CD14-positive monocyte (primary cell): Measurements from ENCODE around the gene SLC2A4RG. TPM values are rescaled to one million over a fixed set of nuclear protein-coding genes. Genes with fewer than 3 reads are reported as not detected.

Experiments used
- DNase-seq, 3 donors: peaks; one replicate each; pipeline ENCODE4 v3.0.0-alpha.2; 2011 to 2022
- H2AFZ ChIP-seq: 2 replicates; pipeline ENCODE4 v1.6.0; 2012; ENCODE audit warnings: mild to moderate bottlenecking, low read depth, low read length, inconsistent platforms; ENCODE audit not compliant: insufficient read depth, poor library complexity, severe bottlenecking
- H3K27ac ChIP-seq, 2 donors: 1 replicate in 1 of 2; 2 replicates in 1 of 2; pipeline ENCODE4 v1.5.1; 2012 to 2013; ENCODE audit warnings: low read length in 2 of 2, control low read depth in 1 of 2, inconsistent platforms in 1 of 2, low read depth in 1 of 2, mild to moderate bottlenecking in 1 of 2
- H3K27me3 ChIP-seq, 2 donors: one replicate each; pipeline versions ENCODE4 v1.6.0 to v1.6.1; 2011 to 2013; ENCODE audit warnings: low read length in 2 of 2; ENCODE audit not compliant: control insufficient read depth in 2 of 2, insufficient read depth in 2 of 2
- H3K36me3 ChIP-seq, 2 donors: replicated peaks in 1 of 2; 1 replicate in 1 of 2; 2 replicates in 1 of 2; pipeline versions ENCODE4 v1.5.1 to v1.6.1; 2012 to 2013; ENCODE audit warnings: low read length in 2 of 2, control low read depth in 1 of 2, inconsistent platforms in 1 of 2, mild to moderate bottlenecking in 1 of 2; ENCODE audit not compliant: insufficient read depth in 2 of 2, control insufficient read depth in 1 of 2
- H3K4me1 ChIP-seq, 2 donors: 1 replicate in 1 of 2; 2 replicates in 1 of 2; pipeline versions ENCODE4 v1.5.1 to v1.6.1; 2012 to 2013; ENCODE audit warnings: low read length in 2 of 2, control low read depth in 1 of 2, inconsistent platforms in 1 of 2, mild to moderate bottlenecking in 1 of 2, moderate library complexity in 1 of 2; ENCODE audit not compliant: insufficient read depth in 2 of 2, control insufficient read depth in 1 of 2
- H3K4me2 ChIP-seq: replicated peaks from 2 replicates; pipeline ENCODE3; 2012; ENCODE audit warnings: low read length, moderate library complexity, mild to moderate bottlenecking; ENCODE audit not compliant: poor library complexity, severe bottlenecking; ENCODE audit errors: extremely low read depth
- H3K4me3 ChIP-seq, 3 experiments: fragments of 200-600 bp in 1 of 3; sonication (generic) in 1 of 3; replicated peaks in 1 of 3; 1 replicate in 2 of 3; 2 replicates in 1 of 3; pipeline ENCODE4 v1.5.1; 2011 to 2013; ENCODE audit warnings: low read length in 3 of 3, mild to moderate bottlenecking in 3 of 3, control low read depth in 2 of 3, low read depth in 2 of 3, inconsistent platforms in 1 of 3, moderate library complexity in 1 of 3
- H3K79me2 ChIP-seq: 2 replicates; pipeline ENCODE4 v1.6.0; 2012; ENCODE audit warnings: mild to moderate bottlenecking, control low read depth, inconsistent platforms, low read length, moderate library complexity; ENCODE audit not compliant: insufficient read depth
- H3K9ac ChIP-seq: 2 replicates; pipeline ENCODE4 v1.6.0; 2017; ENCODE audit warnings: low read length, mild to moderate bottlenecking; ENCODE audit not compliant: insufficient read depth, poor library complexity, severe bottlenecking
- H3K9me3 ChIP-seq, 2 donors: replicated peaks in 1 of 2; 1 replicate in 1 of 2; 2 replicates in 1 of 2; pipeline versions ENCODE4 v1.5.1 to v1.6.1; 2012 to 2013; ENCODE audit warnings: low read length in 2 of 2, control low read depth in 1 of 2; ENCODE audit not compliant: control insufficient read depth in 1 of 2, insufficient read depth in 1 of 2
- H4K20me1 ChIP-seq: 2 replicates; pipeline ENCODE4 v1.6.0; 2012; ENCODE audit warnings: mild to moderate bottlenecking, low read length, control low read depth, moderate library complexity; ENCODE audit not compliant: insufficient read depth
- H3K27ac Mint-ChIP-seq, 7 donors: one replicate each; pipeline ENCODE4 v1.8.0; 2020; ENCODE audit warnings: mild to moderate bottlenecking in 7 of 7, mixed read lengths in 7 of 7, moderate library complexity in 6 of 7, inconsistent platforms in 2 of 7
- H3K27me3 Mint-ChIP-seq, 3 donors: one replicate each; pipeline ENCODE4 v1.8.0; 2021 to 2022; ENCODE audit warnings: low read depth in 3 of 3, mild to moderate bottlenecking in 3 of 3, mixed read lengths in 3 of 3, moderate library complexity in 3 of 3, inconsistent platforms in 1 of 3
- H3K36me3 Mint-ChIP-seq, 2 donors: one replicate each; pipeline ENCODE4 v1.8.0; 2020; ENCODE audit warnings: mixed read lengths in 2 of 2, inconsistent platforms in 1 of 2, mild to moderate bottlenecking in 1 of 2
- H3K4me1 Mint-ChIP-seq: one replicate; pipeline ENCODE4 v1.8.0; 2020; ENCODE audit warnings: mild to moderate bottlenecking, mixed read lengths
- H3K4me3 Mint-ChIP-seq, 2 donors: one replicate each; pipeline ENCODE4 v1.8.0; 2020; ENCODE audit warnings: mild to moderate bottlenecking in 2 of 2, mixed read lengths in 2 of 2, moderate library complexity in 1 of 2
- H3K9me3 Mint-ChIP-seq, 7 donors: one replicate each; pipeline ENCODE4 v1.8.0; 2020 to 2022; ENCODE audit warnings: mixed read lengths in 7 of 7, mild to moderate bottlenecking in 6 of 7, moderate library complexity in 6 of 7, inconsistent platforms in 2 of 7
- WGBS: methylation state at CpG from one replicate; pipeline ENCODE4 v1.1.5; 2013; ENCODE audit warnings: missing lambda C conversion rate; ENCODE audit not compliant: insufficient coverage; 5-methylcytosine and 5-hydroxymethylcytosine counted together
- intact Hi-C, 2 donors: fragments of 100-400 bp; cut with micrococcal nuclease; formaldehyde crosslinking; loops; one replicate each; pipeline versions ENCODE4 v1.15.0 to v1.15.1; 2023
- polyA plus RNA-seq, 3 donors: library from polyadenylated mRNA; depleted of rRNA in 1 of 3; unstranded in 2 of 3; stranded (reverse) in 1 of 3; fragments of 300-500 nt in 2 of 3; fragments of >200 nt in 1 of 3; fragmentation: Illumina TruSeq in 2 of 3; gene quantifications; 1 replicate in 2 of 3; 2 replicates in 1 of 3; pipeline ENCODE4 v1.2.3, GENCODE V29; 2012 to 2021
- TF ChIP-seq, protein P1 (sequence below): fragments of 200-600 bp; IDR thresholded peaks from one replicate; pipeline ENCODE4 v1.8.0; 2022; ENCODE audit warnings: antibody characterized with exemption, mild to moderate bottlenecking

The SLC2A4RG gene
- polyA plus RNA-seq, 3 donors, result 0.46 to 21.0 (median 1.5) TPM

DNA sequence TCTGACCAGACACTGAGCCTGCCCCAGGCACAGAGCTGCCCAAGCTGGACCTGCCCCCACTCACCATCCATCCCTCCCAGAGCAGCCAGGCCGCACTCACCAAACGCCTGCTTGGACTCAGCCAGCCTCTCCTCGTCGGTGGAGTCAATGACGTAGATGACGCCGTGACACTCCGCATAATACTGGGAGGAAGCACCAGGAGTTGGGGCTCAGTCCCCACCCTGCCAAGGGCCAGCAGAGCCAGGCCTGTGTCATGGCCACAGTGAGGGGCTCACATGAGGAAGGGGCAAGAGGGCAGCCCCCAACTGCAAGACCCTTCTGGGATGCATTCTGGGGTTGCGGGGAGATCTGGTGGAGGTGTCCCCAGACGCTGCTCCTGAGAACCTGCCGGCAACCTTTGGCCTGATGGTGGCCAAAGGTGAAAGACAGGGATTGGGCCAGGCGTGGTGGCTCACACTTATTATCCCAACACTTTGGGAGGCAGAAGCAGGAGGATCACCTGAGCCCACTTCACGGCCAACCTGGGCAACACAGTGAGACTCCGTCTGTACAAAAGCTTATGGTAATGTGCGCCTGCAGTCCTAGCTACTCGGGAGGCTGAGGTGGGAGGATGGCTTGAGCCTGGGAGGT is 37.4 kb upstream of the SLC2A4RG start:
- Mint-ChIP-seq H3K27ac (no peak overlapping the region), H3K36me3 (peaks cover 26 to 37% of the 10 kb centered on the region in 2 donors), H3K9me3 (no peaks in the 10 kb centered on the region), H3K4me1 (peaks cover 14% of the 10 kb centered on the region), H3K27me3 (peaks cover 2 to 9% (median 3%) of the 10 kb centered on the region in 3 donors), H3K4me3 (no peak overlapping the region)
- intact Hi-C loops, result no loop called here
- peaks cover 27 to 29% of the 10 kb centered on the region in 2 donors for H3K36me3 ChIP-seq
- no peak overlapping the region for H3K9ac ChIP-seq
- H2AFZ ChIP-seq, result no peak overlapping the region
- no peak overlapping the region for H3K4me2 ChIP-seq
- peaks cover 59% of the 10 kb centered on the region for H4K20me1 ChIP-seq
- H3K27ac ChIP-seq, result no peak overlapping the region
- peaks cover 13 to 14% of the 10 kb centered on the region in 2 donors for H3K4me1 ChIP-seq
- TF ChIP-seq, protein P1, sequence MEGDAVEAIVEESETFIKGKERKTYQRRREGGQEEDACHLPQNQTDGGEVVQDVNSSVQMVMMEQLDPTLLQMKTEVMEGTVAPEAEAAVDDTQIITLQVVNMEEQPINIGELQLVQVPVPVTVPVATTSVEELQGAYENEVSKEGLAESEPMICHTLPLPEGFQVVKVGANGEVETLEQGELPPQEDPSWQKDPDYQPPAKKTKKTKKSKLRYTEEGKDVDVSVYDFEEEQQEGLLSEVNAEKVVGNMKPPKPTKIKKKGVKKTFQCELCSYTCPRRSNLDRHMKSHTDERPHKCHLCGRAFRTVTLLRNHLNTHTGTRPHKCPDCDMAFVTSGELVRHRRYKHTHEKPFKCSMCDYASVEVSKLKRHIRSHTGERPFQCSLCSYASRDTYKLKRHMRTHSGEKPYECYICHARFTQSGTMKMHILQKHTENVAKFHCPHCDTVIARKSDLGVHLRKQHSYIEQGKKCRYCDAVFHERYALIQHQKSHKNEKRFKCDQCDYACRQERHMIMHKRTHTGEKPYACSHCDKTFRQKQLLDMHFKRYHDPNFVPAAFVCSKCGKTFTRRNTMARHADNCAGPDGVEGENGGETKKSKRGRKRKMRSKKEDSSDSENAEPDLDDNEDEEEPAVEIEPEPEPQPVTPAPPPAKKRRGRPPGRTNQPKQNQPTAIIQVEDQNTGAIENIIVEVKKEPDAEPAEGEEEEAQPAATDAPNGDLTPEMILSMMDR, result no peak
- WGBS, result 97% methylated on average over 15 of the region's 16 CpGs
- no peak overlapping the region for H3K4me3 ChIP-seq
- H3K9me3 ChIP-seq, result no peaks in the 10 kb centered on the region
- peaks cover 0 to 4% of the 10 kb centered on the region in 2 donors for H3K27me3 ChIP-seq
- DNase-seq, result no peak
- H3K79me2 ChIP-seq, result peaks cover 21% of the 10 kb centered on the region

DNA sequence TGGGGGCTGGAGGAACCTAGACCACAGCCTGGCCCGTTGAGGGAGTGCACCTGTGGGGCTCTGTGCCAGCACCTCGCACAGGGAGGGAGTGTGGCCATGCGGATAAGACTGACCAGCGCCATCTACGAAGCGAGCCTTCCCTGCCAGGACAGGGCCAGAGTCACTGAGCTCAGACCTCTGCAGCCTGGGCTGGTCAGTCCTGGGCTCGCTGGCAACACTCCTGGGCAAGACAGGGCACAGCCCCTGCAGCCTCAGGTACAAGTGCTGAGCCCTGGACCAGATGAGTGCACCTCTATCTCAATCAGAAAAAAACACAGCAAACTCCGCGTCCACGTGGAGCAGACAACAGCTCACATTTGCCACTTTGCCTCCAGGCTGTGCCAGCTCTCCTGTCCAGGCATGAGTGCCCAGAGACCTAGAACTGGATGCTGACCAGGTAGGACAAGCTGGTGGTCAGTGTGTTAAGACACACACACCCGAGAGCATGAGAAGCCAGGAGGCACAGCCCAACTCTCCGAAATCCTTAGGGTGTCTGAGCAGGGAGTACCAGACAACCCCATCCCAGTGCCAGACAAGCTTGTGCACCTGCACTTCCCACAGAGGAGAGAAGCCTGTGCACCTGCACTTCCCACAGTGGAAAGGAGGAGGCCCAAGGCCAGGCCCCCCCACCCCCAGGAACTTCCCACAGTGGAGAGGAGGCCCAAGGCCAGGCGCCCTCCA is 36.7 kb upstream of the SLC2A4RG start:
- peaks cover 26% of the 10 kb centered on the region for H3K79me2 ChIP-seq
- peaks cover 0 to 2% (median 2%) of the 10 kb centered on the region in 3 donors for H3K27me3 Mint-ChIP-seq
- H3K4me2 ChIP-seq, result no peak overlapping the region
- H3K36me3 Mint-ChIP-seq, result peaks cover 26 to 37% of the 10 kb centered on the region in 2 donors
- H3K27ac Mint-ChIP-seq, result no peak overlapping the region
- peaks cover 9 to 18% of the 10 kb centered on the region in 2 donors for H3K4me1 ChIP-seq
- H3K9ac ChIP-seq, result no peak overlapping the region
- H3K36me3 ChIP-seq, result peaks cover 27 to 29% of the 10 kb centered on the region in 2 donors
- DNase-seq, result no peak
- no peak overlapping the region for H3K4me3 Mint-ChIP-seq
- H3K27me3 ChIP-seq, result no peaks in the 10 kb centered on the region
- intact Hi-C loops, result no loop called here
- no peaks in the 10 kb centered on the region for H3K9me3 Mint-ChIP-seq
- no peaks in the 10 kb centered on the region for H3K9me3 ChIP-seq
- no peak overlapping the region for H3K4me3 ChIP-seq
- peaks cover 52% of the 10 kb centered on the region for H4K20me1 ChIP-seq
- H3K4me1 Mint-ChIP-seq, result peaks cover 10% of the 10 kb centered on the region
- no peak overlapping the region for H3K27ac ChIP-seq
- TF ChIP-seq, protein P1, result no peak
- no peak overlapping the region for H2AFZ ChIP-seq
- WGBS, result 93% methylated on average over 9 of the region's 13 CpGs
